Ovary (tissue), 9 donors: ENCODE data around the gene DMWD. TPM values are rescaled to one million over a fixed set of nuclear protein-coding genes. Genes with fewer than 3 reads are reported as not detected.

Experiments used
- DNase-seq, 5 donors: peaks; one replicate each; pipeline ENCODE4 v3.0.0-alpha.2; 2019 to 2020
- H3K27ac ChIP-seq, 2 donors: fragments of 200-600 bp; one replicate each; pipeline versions ENCODE4 v1.5.1 to v1.8.0; 2019 to 2022
- H3K27me3 ChIP-seq: fragments of 200-600 bp; one replicate; pipeline ENCODE4 v1.8.0; 2022
- H3K36me3 ChIP-seq: fragments of 200-600 bp; sonication (generic); one replicate; pipeline ENCODE4 v1.5.1; 2019
- H3K4me1 ChIP-seq: one replicate; pipeline ENCODE4 v1.8.1; 2013; ENCODE audit warnings: mild to moderate bottlenecking, moderate library complexity; ENCODE audit not compliant: insufficient read depth
- H3K4me3 ChIP-seq: fragments of 200-600 bp; sonication (generic); one replicate; pipeline ENCODE4 v1.5.1; 2017
- H3K9me3 ChIP-seq, 2 donors: fragments of 200-600 bp in 1 of 2; sonication (generic) in 1 of 2; one replicate each; pipeline versions ENCODE4 v1.5.1 to v1.8.1; 2013 to 2019; ENCODE audit warnings: mild to moderate bottlenecking in 1 of 2, moderate library complexity in 1 of 2
- EP300 ChIP-seq: sonication (generic); formaldehyde crosslinking; IDR thresholded peaks from one replicate; pipeline ENCODE4 v1.6.1; 2017; ENCODE audit warnings: antibody characterized with exemption
- POLR2A ChIP-seq: fragments of 450-650 bp; IDR thresholded peaks from one replicate; pipeline ENCODE4 v1.6.1; 2017; ENCODE audit warnings: antibody characterized with exemption, mild to moderate bottlenecking, moderate library complexity
- WGBS, 3 donors: extraction: QIAGEN DNeasy Blood & Tissue Kit in 1 of 3; methylation state at CpG; one replicate each; pipeline versions ENCODE4 v1.1.5 to v1.1.7; 2013 to 2017; 5-methylcytosine and 5-hydroxymethylcytosine counted together
- intact Hi-C, 4 donors: fragments of 100-400 bp; cut with DNase I; formaldehyde crosslinking; loops; one replicate each; pipeline versions ENCODE4 v1.11.0 to v1.15.1; 2022 to 2023
- polyA plus RNA-seq, 2 donors: library from polyadenylated mRNA; stranded (reverse); fragments of 200-250 nt in 1 of 2; fragments of 350-450 nt in 1 of 2; fragmentation: Illumina TruSeq in 1 of 2; extraction: RNeasy Lipid Tissue Mini Kit (QIAGEN cat#74804) in 1 of 2; gene quantifications; one replicate each; pipeline ENCODE4 v1.2.3, GENCODE V29; 2013 to 2014
- total RNA-seq, 7 donors: library from RNA; depleted of rRNA in 2 of 7; stranded (reverse); fragments of >200 nt in 2 of 7; fragmentation: NEBNext Ultra II Directional in 3 of 7; extraction: Animal tissue kit (Norgen Biotek cat#: 25700) in 3 of 7; gene quantifications; one replicate each; pipeline versions ENCODE4 v1.1.0 to v1.2.4, GENCODE V29; 2016 to 2023
- TF ChIP-seq, protein P1 (sequence below), 3 donors: fragments of 450-650 bp in 2 of 3; fragments of 200-600 bp in 1 of 3; IDR thresholded peaks; one replicate each; pipeline versions ENCODE4 v1.5.1 to v1.8.0; 2016 to 2022; ENCODE audit warnings: antibody characterized with exemption in 3 of 3, mild to moderate bottlenecking in 1 of 3
- donor health status: DM: no; HTN: no; CAD: no; lungs with moderate emphysema.
- donor health status: DM: no; HTN: no; CAD: no.
- donor health status: Bipolar disorder and iron deficiency.
- donor health status: DM: yes; HTN: yes; CAD: no.
- donor health status: DM: no; HTN: no; CAD: no.
- donor health status: DM: yes; HTN: yes; CAD: no.

Gene DMWD
- total and polyA plus RNA-seq, 9 donors, result 11.4 to 85.4 (median 54.9) TPM

DNA sequence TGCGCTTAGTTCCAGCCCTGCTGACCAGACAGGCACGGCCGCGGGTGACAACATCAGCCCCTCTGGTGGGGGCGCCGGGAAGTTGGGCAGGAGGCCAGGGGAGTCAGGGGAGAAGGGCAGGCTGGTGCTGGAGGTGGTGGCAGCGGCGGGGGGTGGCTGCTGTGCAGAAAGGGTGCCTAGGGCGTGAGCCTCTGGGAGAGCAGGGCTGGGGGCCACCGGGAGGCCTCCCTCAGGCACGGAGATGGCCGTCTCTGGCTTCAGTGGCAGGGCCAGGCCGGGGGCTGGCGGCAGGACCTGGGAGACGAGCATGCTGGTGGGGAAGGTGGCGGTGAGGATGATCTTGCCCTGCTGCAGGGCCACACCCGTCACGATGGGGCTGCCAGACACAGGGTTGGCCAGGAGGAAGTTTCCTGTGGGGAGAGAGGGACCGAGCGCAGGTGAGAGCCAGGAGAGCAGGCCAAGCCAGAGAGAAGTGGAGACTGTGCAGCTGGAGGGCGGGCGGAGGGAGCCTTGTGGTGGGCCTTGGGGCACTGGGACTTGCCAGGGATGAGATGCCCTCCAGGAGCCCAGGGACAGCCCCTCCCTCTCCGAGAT lies 26.8 kb downstream of the DMWD start:
- Histone ChIP-seq H3K4me3 (no peak overlapping the region), H3K4me1 (peaks cover 27% of the 10 kb centered on the region), H3K27ac (peak overlapping the region; percentile 94 to 96), H3K36me3 (no peaks in the 10 kb centered on the region), H3K9me3 (no peaks in the 10 kb centered on the region), H3K27me3 (no peaks in the 10 kb centered on the region)
- peak; percentile 48 to 74 (median 68) for DNase-seq
- intact Hi-C loops, result loop anchor here (2.0 to 10.0 kb wide), 4 partner anchors 35 to 73 kb away; partner anchors contain the start of genes QPCTL (in 2 of the 4), SNRPD2 (in 2 of the 4) and FBXO46 (in 1 of the 4)
- WGBS, 3 donors, result 52 to 65% (median 60%) methylated on average over 23 of the region's 23 CpGs
- TF ChIP-seq, protein P1, sequence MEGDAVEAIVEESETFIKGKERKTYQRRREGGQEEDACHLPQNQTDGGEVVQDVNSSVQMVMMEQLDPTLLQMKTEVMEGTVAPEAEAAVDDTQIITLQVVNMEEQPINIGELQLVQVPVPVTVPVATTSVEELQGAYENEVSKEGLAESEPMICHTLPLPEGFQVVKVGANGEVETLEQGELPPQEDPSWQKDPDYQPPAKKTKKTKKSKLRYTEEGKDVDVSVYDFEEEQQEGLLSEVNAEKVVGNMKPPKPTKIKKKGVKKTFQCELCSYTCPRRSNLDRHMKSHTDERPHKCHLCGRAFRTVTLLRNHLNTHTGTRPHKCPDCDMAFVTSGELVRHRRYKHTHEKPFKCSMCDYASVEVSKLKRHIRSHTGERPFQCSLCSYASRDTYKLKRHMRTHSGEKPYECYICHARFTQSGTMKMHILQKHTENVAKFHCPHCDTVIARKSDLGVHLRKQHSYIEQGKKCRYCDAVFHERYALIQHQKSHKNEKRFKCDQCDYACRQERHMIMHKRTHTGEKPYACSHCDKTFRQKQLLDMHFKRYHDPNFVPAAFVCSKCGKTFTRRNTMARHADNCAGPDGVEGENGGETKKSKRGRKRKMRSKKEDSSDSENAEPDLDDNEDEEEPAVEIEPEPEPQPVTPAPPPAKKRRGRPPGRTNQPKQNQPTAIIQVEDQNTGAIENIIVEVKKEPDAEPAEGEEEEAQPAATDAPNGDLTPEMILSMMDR (IDR thresholded peaks at IDR 0.05), result no peak
- no peak for TF ChIP-seq POLR2A
- no peak for TF ChIP-seq EP300

DNA sequence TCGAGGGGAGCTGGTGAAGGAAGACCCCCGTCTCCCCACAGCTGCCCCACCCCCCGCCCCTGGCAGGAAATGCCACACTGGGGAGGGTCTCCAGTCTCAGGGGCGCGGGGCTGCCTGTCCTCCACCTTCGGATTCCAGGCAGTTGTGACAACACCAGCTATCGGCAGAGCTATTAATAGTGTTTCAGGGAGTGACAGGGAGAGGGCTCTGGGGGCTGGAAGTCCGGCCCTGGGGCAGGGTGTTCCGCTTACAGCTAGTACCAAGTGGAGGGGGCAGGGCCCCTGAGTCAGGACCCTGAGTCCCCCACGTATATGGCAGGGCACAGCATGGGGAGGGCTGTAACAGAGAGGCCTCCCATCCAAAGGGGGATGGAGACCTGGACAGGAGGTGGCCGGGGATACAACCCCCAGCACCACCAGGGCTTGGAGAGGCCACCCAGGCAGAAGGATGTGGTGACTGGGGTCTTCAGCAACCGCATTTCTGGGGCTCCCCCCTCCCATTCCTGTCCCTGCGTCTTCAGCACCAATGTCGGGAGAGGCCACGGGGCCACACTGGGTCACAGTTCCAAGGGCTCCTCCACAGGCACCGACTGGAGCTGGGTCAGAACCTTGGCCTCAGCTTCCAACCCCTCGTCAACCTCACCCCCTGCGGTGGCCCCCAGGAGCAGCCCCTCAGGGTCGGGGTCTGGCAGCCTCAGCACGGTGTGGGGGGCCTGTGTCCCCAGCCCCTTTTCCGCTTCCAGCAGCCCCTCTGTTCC lies 27.5 kb downstream of the DMWD start:
- intact Hi-C loops, result loop anchor here in 3 of 4 donors (5.0 to 10.0 kb wide), 3 partner anchors 48 to 73 kb away; partner anchors contain the start of genes QPCTL (in 2 of the 3) and SNRPD2 (in 2 of the 3)
- peak in 4 of 5 donors; percentile 25 to 56 (median 52) for DNase-seq
- no peak overlapping the region for H3K4me3 ChIP-seq
- H3K27me3 ChIP-seq, result no peaks in the 10 kb centered on the region
- WGBS, 3 donors, result 39 to 51% (median 40%) methylated on average over 20 to 21 of the region's 21 CpGs
- no peaks in the 10 kb centered on the region for H3K36me3 ChIP-seq
- TF ChIP-seq, protein P1 (IDR thresholded peaks at IDR 0.05), result no peak
- TF ChIP-seq EP300 (no peak), POLR2A (no peak)
- H3K27ac ChIP-seq, result peak overlapping the region; percentile 94 to 96
- H3K4me1 ChIP-seq, result peaks cover 27% of the 10 kb centered on the region
- no peaks in the 10 kb centered on the region for H3K9me3 ChIP-seq

DNA sequence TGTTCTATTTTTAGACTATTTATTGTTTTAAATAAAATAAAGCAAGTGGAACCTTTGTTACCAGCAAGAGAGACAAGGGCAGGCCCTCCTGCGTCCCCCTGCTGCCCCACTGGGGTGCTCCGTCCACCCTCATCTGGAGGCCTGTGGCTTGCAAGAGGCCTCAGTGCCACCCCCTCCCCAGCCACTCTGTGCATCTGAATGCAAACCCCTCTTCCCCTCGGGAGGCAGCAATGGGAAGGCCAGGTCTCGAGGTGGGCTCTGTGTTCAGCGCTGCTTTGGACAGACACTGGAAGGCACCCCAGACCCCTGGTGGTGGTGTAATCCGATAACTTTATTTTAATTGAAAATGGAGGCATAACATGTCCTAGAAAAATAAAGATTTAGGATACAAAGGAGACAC lies 28.2 kb downstream of the DMWD start:
- Histone ChIP-seq H3K27ac (peak overlapping the region; percentile 94 to 96), H3K9me3 (no peaks in the 10 kb centered on the region), H3K4me3 (no peak overlapping the region), H3K36me3 (no peaks in the 10 kb centered on the region), H3K27me3 (no peaks in the 10 kb centered on the region), H3K4me1 (peaks cover 27% of the 10 kb centered on the region)
- intact Hi-C loops, result loop anchor here in 1 of 4 donors (10.0 kb wide), 1 partner anchor 50 kb away; no protein-coding TSS in a partner anchor
- 36 to 41% (median 40%) methylated on average over 6 of the region's 6 CpGs for WGBS, 3 donors
- DNase-seq, result peak in 3 of 5 donors; percentile 42 to 48 (median 48)
- TF ChIP-seq POLR2A, result no peak

DNA sequence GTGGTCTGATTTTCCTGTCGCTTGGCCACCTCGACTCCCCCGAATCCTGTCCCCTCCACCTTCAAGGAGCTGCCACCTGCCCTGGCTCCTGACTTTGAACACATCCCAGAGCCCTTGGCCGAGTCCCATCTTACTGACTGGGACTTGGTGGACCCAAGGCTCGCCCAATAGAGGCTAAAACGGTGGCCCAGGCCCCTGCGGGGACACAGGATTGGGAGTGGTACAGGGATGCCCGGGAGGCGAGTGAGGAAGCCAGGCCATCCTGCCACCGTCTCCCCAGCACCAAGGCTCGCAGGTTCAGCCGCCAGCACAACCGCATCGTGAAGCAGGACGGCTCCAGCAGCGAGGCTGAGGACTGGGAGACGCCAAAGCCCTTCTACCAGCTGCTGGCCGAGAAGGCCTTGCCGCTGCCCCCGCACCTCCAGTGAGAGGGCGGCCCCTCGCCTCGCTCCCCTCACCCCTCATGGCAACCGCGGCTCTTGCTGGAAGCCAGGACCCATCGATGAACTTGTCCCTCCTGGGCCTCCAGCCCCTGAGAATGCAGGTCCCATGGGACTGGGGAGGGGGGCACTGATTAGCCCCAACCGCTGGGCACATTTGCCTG lies 28.9 kb downstream of the DMWD start:
- intact Hi-C loops, result loop anchor here in 1 of 4 donors (10.0 kb wide), 1 partner anchor 49 kb away; no protein-coding TSS in a partner anchor
- WGBS, 3 donors, result 20 to 31% (median 24%) methylated on average over 26 to 27 of the region's 27 CpGs
- peak; percentile 54 to 78 (median 61) for DNase-seq
- Histone ChIP-seq H3K4me3 (no peak overlapping the region), H3K4me1 (peaks cover 27% of the 10 kb centered on the region), H3K27me3 (no peaks in the 10 kb centered on the region), H3K27ac (peak overlapping the region; percentile 94 to 96), H3K36me3 (no peaks in the 10 kb centered on the region), H3K9me3 (no peaks in the 10 kb centered on the region)
- TF ChIP-seq EP300 (no peak), POLR2A (no peak)
- TF ChIP-seq, protein P1 (IDR thresholded peaks at IDR 0.05), result no peak
